ENCODE data around the gene CCDC93.
"Not testable (repeated sequence)": the region's sequence is repeated elsewhere in the genome, so short reads cannot be mapped to it uniquely, and the experiment has no call there.

The CCDC93 gene

DNA sequence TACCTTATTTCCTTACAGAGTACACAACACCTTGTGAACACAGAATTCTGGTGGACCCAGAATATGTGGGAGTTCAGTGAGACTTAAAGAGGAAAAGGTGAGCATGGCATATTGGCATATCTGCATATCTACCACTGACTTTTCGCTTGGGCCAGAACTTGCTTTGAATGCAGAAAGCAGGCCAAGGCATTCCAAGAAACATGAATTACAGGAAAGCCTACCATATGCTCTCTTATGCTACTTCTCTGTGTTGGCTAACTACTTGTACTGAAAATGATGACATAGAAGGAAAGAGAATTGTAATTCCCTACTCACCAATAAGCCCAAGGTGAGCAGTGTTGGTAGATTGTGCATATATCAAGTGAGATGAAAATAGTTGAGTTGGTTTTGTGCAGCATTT is 31.4 kb upstream of the CCDC93 start:
- no peak for DNase-seq

DNA sequence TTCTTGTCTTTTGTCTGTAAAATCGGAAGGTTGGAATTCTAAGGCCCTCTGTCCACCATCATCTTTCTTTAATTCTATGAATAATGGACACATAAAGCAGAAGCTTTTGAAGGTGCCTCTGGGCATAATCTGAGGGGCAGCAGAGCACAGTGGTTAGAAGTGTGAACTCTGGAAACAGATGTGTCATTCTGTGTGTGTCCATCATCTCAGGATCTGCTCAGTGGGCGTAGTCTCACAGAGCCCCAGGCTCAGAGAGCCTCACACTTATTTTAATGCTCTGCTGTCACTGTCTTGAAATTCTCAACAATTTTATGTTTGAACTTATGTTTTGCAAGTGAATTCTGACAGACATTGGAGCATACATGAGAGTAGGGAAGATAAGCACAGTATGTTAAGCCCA is 31.0 kb upstream of the CCDC93 start:
- DNase-seq, result no peak

DNA sequence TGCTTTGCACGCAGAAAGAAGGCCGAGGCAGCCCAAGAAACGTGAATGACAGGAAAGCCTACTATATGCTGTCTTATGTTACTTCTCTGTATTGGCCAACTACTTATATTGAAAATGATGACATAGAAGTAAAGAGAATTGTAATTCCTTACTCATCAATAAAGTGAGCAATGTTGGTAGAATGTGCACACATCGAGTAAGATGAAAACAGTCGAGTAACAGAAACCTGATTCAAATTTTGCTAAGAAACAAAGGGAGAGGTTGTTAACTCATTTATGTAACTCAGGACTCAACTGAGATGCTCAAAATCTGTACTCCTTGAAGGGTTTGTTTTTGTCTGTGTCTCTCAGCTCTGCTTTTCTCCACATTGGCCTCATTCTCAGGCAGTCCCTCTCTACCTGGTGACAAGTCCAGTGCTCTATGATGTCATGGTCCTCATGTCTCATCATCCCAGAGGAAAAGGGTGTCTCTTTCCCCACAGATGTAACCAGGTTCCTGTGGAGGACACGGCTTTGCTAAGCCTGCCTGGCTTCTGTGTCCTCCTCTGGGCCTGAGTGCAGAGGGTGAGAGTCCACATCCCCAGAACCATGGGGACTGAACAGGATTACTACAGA is 30.3 kb upstream of the CCDC93 start:
- no peak for DNase-seq

DNA sequence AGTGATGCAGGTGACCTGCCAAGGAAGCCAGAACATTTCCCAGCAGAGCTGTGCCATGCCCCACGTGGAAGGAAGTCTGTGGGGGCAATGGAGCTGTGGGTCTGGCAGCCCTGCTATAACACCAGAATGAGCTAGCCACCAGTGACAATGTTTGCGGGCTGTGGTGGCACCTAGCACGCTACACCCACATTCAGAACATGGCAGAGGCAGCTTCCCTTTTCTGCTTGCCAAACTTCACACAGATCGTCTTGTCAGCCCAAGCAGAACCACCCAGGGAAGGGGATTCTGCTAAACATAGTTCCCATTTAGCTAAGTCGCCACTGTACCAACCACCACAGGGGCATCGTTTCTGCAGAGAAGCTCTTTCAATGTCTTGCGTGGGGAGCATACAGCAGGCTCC is 27.0 kb upstream of the CCDC93 start:
- DNase-seq, result no peak

DNA sequence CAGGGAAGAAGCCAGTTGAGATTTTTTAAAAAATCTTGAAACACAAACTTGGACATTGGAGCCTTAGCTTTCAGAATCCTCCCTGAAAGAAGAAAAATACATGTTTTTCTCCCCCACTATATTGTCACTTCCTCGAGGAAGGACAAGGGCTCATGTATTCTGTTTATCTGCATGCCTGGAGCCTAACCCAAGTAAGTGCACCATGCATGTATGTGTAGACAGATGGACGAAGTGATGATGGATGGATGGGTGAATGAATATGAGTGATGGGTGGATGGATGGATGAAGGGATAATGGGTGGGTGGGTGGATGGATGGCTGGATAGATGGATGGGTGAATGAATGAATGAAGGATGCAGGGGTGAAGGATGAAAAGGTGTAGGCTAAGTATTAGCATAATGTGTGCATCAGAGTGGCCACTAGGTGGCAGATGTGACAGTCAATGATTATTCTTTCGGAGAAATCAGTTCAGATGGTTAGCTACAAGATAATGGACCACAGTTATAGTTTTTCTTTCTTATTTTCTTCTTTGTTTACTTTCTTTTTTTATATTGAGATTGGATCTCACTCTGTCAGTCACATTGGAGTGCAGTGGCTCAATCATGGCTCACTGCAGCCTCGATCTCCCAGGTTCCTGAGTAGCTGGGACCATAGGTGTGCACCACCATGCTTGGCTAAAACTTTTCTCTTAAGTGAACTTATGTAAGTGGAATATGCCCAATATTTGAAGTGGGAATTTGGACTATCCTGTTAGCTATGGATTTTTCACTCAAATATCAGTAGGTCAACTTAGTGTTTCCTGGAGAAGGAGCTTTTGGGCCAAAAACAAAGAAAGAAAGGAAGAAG is 18.5 kb upstream of the CCDC93 start:
- peak; percentile 36 for DNase-seq

DNA sequence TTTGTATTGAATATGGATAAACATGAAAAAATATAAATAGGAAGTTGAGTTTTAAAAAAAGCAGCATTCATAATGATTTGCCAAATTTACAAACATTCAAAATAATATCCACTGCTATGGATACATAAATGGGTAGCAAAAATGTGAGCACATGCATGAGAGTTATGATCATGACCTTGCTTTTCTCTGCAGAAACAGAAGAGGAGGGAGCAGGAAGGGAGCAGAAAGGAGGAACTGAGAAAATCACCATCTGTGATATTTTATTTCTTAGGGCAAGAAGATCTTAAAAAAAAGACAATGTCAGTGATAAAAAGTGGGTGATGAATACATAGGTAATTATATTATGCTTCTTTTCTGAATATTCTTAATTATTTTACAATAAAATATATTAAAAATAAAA is 17.7 kb upstream of the CCDC93 start:
- DNase-seq, result no peak

DNA sequence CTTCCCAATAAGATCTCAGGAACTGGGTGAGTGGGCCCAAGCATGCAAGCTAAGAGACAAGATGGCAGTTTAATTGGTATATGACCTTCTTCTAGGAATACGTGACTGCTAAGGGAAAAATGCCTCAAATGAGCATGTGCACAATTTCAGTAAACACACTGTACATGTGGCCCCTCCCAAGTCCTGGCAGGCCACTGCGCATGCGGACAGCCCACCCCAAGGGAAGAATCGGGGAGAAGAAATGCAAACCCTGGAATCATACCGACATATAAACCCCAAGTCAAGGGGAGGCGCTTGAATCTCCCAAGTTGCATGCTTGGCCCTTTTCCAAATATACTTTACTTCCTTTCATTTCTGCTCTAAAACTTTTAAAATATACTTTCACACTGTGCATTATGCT is 15.2 kb upstream of the CCDC93 start:
- no peak for DNase-seq

DNA sequence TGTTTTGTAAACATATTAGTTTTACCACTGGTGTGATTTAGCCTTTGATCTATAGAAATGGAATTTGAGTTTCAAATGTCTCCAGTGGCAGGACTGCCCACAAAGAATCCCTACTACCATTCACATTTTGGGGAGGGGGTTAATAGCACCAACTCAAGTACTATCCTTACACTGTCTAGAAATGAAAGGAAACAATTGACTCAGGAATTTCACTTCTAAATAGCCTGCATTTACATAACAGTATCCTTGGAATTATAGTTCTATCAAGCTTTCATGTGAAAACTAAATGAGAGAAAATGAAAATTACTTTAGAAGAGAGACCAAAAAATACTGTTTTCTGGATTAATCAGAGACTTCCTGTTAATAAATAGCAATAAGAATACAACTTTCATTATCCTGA is 7.5 kb upstream of the CCDC93 start:
- DNase-seq, result no peak

DNA sequence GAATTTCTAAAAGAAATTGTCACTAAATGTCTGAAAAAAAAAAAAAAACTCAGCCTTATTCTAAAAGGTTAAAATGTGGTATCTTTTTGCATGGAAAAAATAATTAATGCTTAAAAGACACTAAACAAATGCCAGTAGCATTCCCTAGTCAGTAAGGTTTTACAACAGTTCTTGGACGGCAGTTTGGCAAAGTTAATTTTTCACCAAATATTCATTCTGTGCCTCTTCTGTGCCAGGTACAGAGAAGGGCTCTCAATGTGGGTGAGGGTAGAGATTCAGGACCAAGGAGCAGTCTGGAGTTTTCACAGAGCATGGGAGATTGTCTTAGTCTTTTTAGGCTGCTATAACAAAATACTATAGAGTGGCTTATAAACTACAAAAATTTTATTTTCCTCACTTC is 6.0 kb upstream of the CCDC93 start:
- no peak for DNase-seq

DNA sequence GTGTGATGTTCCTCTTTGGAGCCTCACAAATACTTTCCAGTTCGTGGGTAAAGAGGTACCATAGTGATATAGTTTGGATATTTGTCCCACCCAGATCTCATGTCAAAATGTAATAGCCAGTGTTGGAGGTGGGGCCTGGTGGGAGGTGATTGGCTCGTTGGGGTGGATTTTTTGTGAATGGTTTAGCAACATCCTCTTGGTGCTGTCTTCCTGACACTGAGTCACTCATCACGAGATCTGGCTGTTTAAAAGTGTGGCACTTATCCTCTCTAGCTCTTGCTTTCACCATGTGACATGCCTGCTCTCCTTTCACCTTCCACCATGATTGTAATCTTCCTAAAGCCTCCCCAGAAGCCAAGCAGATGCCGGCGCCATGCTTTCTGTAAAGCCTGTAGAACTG is 3.0 kb upstream of the CCDC93 start:
- no peak for DNase-seq

DNA sequence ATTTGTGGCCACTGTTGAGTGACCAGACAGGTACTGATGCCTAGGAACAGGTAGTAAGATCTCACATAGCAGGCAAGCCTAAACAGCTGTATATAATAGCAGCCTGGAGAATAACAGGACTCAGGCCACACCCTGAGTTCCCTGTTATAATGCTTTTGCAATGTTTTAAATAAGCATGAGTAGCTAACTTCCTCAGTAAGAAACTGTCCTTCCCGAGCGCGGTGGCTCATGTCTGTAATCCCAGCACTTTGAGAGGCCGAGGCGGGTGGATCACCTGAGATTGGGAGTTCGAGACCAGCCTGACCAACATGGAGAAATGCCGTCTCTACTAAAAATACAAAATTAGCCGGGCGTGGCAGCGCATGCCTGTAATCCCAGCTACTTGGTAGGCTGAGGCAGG is 1.9 kb upstream of the CCDC93 start:
- DNase-seq, result not testable (repeated sequence)

DNA sequence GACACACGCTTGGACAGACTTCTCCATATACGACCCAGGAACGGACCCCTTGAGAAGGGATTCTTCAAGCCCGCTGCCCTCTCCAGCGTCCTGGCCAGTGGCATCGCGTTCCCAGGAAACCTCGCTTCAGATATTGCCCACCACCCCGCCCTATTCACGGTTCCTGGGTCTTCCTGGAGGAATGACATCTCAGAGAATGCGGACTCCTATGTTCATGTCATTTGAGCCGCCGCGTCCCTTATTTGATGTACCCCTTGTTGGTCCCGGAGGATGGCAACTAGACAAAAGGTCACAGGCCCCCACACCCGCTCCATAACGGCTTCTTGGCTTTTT is 588 bp upstream of the CCDC93 start:
- no peak for DNase-seq

DNA sequence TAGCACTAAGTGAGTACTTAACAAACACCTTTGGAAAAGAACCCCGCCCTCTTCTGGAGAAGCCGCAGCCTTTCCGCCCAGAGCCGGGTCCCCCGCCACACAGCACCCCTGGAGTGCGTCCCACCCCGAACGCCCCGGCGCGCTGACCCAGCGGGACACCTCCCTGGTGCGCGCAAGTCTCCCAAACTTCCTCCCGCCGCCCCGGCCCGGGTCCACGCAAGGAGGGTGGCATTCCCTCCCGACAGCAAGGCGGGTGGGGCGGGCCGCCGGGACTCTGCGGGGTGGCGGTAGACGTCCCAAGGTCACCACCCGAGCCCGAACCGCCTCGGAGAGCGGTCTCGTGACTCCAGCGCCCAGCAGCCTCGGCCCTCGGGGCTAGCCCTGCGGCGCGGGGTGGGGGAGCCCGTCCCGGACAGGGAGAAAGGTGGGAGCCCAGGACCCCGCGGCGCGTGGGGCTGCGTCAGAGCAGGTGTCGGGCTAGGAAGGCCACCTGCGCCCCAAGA is 598 bp downstream of the CCDC93 start:
- no peak for DNase-seq

DNA sequence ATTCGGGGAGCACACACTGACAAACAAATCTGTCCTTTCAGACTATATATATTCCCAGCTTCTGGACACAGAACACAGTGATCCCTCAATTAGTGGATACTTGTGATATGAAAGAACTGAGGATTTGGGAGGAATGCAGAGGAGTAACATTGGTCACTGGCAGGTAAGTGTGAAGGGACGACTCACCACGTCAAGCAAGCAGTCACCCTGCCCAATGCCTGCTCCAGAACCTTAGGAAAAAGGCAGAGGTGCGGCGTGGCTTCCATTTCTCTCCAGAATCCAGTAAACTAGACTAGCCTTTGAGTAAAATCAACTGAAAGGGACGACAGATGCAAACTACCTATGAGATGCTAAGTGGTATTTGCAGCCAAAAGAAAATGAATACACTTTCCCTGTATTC is 1.1 kb downstream of the CCDC93 start:
- DNase-seq, result no peak

DNA sequence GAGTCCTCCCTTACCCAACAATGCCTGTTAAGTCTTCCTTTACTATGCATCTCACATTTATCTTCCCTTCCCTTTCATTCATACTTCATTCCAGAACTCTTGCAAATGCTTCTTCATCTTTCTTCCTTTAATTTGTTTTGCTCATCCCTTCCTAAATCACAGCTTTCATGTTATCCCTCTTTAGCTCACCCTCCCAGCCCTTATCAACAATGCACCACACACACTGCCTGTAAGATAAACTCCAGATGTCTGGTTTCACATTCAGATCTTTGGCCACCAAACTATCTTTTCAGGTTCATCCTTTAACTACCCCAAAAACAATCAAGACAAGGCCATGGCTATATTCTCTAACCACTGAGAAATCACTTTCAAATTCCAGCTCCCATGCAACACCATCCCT is 3.4 kb downstream of the CCDC93 start:
- no peak for DNase-seq

DNA sequence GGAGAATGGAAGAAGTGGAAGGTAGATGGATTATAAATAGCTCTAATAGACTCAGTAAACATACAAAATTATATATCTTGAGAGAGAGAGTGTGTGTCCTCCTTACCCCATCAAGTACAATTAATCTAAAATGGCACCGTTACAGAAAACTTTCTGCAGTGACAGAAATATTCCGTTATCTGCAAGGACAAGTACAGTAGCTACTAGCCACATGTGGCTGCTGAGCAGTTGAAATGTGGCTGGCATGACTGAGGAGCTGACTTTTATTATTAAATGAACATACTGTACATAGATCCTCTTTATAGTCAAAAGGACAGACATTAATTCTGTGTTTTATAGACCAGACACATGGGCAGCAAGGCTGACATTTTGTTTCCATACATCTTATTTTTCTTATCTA is 7.0 kb downstream of the CCDC93 start:
- DNase-seq, result no peak

DNA sequence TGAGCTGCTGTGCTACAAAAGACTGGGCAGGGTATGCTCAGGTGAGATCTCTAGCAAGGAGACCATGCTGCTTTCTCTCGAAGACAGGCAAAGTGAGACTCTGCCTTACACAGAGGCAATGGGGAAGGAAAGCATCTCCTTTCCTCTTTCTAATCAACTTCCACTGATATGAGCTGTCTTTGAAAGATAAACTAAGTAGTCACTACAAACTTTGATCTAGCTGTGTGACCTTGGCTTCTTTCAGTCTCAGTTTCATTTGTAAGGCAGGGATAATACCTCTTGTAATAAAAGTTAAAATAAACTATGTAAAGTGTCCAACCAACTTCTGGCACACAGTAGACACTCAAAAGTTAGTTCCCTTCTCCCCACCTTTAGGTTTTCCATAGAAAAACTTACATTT is 7.5 kb downstream of the CCDC93 start:
- DNase-seq, result no peak

DNA sequence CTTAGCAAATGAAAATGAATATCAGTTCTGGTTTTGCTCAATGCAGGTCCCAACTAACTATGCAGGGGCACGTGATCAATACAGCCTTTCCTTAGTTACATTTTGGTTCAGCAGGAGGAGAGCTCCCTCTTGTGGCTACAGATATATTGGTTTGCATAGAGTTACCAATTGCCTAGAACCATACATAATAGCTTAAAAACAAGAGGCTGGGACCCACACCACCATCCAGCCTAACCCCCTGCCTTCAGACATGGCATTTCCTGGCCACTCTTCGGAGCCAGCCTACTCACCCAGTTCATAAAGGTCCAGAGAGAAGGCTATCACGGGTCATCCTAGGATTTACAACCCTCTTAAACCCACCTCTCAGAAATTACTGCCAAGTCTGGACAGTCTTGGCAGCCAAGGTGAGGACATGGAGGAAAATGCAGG is 10.5 kb downstream of the CCDC93 start:
- DNase-seq, result peak; percentile 79

DNA sequence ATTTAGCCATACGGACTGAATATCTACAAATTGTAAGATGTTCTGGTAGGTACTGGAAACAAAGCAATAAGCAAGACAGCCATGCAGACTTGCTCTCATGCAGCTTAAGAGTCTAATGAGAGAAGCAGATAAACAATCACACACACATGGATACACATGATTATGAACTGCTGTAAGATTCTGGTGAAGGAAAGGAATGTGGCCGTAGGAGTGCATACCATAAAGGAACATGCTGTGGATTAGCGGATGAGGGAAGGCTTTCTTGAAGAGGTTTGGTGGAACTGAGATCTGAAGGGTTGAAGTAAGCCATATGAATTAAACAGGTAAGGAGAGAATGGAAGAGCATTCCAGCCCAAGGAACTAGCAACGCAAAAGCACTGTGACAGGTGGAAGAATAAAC is 13.8 kb downstream of the CCDC93 start:
- no peak for DNase-seq

DNA sequence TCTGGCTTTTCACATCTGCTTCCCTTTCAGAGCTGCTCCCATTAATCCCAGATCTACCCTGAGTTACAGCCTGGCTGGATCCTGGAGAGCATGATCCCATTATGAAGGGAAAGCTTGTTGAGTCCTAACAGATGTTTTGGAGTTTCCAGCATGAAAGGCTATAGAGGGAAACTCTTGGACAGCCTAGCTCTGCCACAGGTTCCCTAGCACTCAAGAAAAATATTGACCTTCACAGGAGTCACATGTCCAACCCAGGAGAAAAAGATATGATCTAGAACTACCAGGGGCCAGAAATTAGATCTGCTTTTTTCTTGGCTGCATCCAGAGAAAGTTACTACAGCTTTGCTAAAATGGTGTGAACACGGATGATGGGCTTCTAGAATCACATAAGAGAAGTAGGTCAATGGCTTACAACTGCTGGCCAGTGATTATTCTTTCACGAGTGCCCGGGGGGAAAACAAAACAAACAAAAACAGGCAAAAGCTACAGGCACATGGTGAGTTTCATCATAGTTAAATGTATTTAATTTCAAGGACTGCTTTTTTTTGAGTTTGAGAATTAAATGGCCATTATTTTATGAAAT is 15.9 kb downstream of the CCDC93 start:
- DNase-seq, result no peak

DNA sequence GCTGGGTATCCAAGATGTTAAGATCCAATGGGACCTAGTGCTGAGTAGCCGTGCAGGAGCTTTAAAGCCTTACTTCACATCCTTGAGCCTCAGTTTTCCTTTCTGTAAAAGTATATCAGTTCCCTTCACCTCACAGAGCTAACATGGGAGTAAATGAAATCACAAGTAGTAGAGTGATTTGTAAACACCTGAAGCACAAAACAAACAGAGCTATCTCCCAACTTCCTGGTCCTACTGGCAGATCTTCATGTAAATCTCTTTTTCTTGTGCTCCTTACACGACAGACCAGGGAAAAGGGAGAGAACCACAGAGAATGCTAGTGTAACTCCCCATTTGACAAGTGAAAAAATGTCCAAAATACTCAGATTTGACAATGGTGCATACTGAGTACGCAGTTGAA is 17.3 kb downstream of the CCDC93 start:
- DNase-seq, result no peak

DNA sequence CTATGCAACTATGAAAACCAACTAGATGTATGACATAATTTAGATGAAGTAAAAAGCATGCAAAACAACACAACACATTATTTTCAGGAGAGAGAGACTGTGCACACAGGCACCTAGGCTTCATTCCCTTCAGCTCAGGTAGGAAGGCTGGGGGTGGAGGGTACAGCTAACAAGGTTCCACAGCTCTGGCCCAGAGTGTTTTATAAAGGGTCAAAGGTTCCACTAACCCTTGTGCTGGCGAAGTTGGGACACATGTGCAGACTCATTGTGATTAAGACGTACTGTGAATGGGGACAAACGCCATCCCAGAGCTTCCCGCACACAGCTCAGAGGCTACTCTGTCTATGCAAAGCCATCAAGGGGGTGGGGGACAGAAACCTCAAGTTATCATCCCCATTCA is 19.1 kb downstream of the CCDC93 start:
- no peak for DNase-seq

DNA sequence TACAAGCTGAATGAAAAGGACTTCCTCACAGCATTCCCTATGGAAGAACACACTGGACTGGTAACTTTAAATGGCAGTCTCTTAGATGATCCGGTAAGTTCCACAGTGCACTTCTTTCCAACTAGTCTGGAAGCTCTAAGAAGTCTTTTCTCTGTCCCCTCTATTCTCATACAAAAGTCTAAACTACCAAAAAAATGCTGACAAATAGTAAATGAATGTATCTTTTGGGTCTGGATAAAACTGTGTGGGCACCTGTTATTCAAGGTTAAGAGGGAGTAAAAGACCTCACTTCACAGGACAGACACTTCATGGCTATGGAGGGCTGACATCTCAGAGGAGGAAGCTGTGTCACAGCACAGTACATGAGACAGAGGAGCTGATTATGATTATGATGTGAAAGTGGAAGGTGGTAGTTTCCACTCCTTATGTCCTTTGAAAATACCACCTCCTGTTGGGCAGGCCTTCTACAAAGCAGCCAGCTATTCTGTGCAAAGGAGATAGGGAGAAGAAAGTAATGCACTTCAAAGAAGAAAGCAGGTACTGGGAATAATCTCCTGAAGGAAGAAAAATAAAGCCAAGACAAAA is 23.9 kb downstream of the CCDC93 start:
- DNase-seq, result no peak

DNA sequence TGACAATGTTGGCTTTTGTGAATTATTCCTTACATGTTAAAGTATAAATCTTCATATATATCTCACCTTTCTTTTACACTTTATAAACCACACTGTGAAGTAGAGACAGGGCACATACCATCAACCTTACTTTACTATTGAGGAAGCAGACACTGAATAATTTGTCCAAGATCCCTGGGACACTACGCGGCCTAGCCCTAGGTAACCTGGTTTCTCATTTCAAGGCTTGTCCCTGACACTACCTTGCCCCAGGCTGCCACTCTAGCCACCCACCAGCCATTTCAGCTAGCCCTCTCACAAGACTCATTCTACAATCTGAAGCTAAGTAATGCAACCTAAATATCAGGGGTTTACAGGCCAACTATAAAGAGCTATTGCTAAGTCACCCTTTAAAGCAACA is 26.7 kb downstream of the CCDC93 start:
- DNase-seq, result no peak
